Measurements from ENCODE around the gene CYRIA.
A peak's percentile ranks its signal among the peaks of the same experiment; 100 is the strongest.

CYRIA gene

DNA sequence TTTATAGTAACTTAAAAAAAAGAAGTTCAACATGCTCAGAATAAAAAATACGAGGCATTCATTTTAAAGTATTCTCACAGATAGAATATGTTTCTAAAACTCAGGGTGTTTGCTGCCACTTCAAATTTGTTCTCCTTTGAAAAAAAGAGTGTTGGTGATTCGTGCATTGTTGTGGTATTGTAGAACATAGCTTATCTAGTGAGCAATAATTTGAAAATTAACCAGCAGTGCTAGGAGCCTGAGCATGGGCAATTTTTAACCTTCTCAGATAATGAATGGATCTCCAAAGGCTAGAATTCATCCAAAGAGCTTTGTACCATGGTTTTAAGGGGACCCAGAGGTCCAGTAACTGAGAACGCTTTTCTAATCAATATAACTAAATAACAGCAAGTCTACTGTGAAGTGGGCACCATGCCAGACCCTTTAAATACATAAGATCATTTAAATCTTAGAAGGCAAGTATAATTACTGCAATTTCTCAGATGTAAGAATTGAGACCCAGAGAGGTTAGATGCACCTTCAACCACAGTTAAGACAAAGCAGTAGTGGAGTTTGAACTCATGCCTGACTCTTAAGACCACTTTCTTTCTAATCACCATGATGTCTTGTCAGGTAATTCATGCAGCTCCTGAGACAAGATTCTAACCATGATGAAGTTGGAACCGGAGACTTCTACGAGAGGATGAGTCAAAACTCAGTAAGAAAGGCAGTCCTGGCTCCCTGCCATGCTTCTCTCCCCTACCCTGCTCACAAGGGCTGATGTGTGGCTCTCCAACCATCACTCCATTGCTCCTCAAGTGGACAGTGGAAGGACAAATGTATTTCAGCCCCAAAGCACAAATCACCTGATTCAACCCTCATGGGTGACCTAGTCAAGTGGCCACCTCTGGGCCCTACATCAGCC, 3.4 kb downstream of the CYRIA start:
- no peak for ATAC-seq (replicated peaks)
- H3K4me1 Mint-ChIP-seq = peaks cover 67 to 88% of the 10 kb centered on the region in 2 donors
- no peaks in the 10 kb centered on the region for H3K9me3 Mint-ChIP-seq
- peak overlapping the region in 1 of 2 donors; percentile 8 for H3K4me3 Mint-ChIP-seq
- no peaks in the 10 kb centered on the region for H3K27me3 Mint-ChIP-seq
- no peak for DNase-seq
- peak overlapping the region; percentile 70 for H3K27ac Mint-ChIP-seq
- peaks cover 2 to 16% of the 10 kb centered on the region in 2 donors for H3K36me3 Mint-ChIP-seq

DNA sequence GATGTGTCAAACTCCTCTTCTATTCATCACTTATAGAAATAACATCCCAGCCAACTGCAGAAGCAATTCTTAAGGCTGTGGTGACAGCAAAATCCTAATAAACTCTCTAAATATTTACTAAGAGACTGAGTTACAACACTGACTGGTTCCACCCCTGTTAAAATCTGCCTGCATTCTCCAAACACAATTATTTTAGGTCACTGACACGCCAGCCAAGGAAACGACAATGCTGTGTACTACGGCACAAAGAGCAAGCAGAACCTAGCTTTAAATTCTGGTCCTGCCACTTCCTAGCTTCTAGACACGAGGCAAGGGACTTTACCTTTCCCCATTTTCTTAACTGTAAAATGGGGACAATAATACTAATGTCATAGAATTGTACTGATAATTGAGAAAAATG, 4.1 kb downstream of the CYRIA start:
- Mint-ChIP-seq H3K27me3 (no peaks in the 10 kb centered on the region), H3K27ac (peak overlapping the region; percentile 68), H3K4me3 (no peak overlapping the region), H3K4me1 (peaks cover 72 to 92% of the 10 kb centered on the region in 2 donors), H3K36me3 (peaks cover 2 to 16% of the 10 kb centered on the region in 2 donors), H3K9me3 (no peaks in the 10 kb centered on the region)
- ATAC-seq (replicated peaks) = no peak
- DNase-seq = no peak

DNA sequence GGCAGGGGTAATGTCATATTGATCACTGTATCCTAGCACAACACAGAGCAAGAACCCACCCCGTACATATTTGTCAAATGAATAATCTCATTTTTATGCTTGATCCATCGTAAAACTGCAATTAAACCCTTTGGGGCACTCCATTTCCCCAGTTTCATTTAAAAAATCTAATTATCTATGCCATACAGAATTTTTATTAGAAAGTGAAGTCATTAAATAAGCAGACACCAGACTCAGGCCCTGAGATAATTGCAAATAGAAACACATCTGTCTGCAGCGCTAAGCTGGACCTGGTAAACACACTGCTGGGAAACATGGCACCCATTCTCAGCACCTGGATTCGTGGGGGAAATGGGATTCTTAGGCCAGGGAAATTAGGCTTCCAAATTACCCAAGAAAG, 5.1 kb downstream of the CYRIA start:
- Mint-ChIP-seq H3K4me3 (no peak overlapping the region), H3K36me3 (peaks cover 2 to 16% of the 10 kb centered on the region in 2 donors), H3K4me1 (peaks cover 74 to 95% of the 10 kb centered on the region in 2 donors), H3K9me3 (no peaks in the 10 kb centered on the region), H3K27me3 (no peaks in the 10 kb centered on the region), H3K27ac (peak overlapping the region; percentile 76)
- ATAC-seq (replicated peaks) (no peak), DNase-seq (no peak)

DNA sequence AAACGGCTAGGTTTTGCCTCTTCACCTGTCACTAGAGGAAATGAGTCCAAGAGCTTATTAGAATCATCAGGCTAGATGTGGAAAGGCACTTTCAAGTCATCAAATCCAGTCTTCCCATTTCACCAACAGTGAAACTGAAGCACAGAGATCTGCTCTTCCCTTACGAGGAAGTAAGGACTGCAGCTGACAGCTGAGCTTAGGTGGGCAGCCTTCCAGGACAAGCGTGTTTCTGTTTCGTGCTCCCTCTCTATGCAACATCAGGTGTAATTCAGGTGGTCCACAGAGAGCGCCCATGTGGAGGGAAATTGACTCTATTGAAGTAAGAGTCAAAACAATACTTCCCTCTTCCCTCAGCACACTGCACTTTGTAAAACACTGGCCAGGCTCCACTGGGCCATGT, 5.5 kb downstream of the CYRIA start:
- Mint-ChIP-seq H3K36me3 (peaks cover 2 to 16% of the 10 kb centered on the region in 2 donors), H3K4me1 (peaks cover 77 to 96% of the 10 kb centered on the region in 2 donors), H3K27me3 (no peaks in the 10 kb centered on the region), H3K4me3 (peak overlapping the region; percentile 22 to 28), H3K9me3 (no peaks in the 10 kb centered on the region), H3K27ac (peak overlapping the region; percentile 76)
- DNase-seq = no peak
- ATAC-seq (replicated peaks) = peak; percentile 9 to 10

DNA sequence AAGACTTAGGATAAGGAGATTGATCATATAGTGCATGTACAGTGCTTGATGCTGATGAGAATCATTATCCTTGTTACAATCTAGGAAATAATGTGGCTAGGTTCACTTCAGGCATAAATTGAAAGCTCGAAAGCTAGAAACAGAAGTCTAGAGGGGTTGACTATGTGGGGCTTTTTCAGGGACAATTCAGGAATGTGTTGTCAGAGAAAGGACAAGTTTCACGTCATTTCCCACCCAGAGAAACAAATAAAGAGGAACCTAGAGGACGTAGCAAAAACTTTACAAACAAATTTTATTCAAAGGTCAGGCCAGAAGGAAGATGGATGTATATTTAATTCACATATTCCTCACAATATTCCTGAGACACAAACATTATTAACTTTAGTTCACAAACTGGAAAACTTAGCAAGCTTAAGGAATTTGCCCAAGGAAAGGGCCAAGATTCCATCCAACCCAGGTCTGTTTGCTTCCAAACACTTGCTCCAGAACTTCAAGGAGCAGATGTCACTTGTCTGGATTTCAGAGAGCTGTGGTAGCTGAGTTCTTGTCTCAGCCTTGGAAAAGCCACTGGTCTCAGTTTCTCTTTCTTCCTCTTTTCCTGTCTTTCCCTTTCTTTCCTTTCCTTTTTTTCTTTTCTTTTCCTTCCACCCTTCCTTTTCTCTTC, 7.4 kb downstream of the CYRIA start:
- ATAC-seq (replicated peaks) = no peak
- Mint-ChIP-seq H3K27me3 (no peaks in the 10 kb centered on the region), H3K4me3 (peak overlapping the region; percentile 63 to 78), H3K4me1 (peaks cover 71 to 94% of the 10 kb centered on the region in 2 donors), H3K36me3 (peaks cover 2 to 23% of the 10 kb centered on the region in 2 donors), H3K27ac (peak overlapping the region; percentile 93), H3K9me3 (no peaks in the 10 kb centered on the region)
- DNase-seq = no peak

DNA sequence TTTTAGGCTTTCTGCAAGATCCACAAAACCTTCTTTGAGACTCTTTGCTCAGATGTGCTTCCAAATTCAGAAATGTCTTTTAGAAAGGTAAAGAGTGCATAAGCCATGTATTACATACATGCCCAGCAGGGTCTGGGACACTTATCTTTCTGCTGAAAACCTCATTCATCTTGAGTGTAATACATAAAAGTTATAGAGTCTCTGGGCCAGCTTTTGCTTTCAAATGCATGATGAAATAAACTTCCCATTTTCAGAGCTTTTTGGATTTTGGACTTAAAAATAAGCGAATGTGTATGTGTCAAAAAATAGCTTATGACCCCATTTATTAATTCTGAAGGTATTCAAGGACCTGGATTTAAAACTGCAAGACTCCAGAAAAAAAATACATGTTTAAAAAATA, 8.0 kb downstream of the CYRIA start:
- Mint-ChIP-seq H3K27me3 (no peaks in the 10 kb centered on the region), H3K36me3 (peaks cover 2 to 24% of the 10 kb centered on the region in 2 donors), H3K9me3 (no peaks in the 10 kb centered on the region), H3K27ac (peak overlapping the region; percentile 38), H3K4me1 (peaks cover 69 to 94% of the 10 kb centered on the region in 2 donors), H3K4me3 (peak overlapping the region; percentile 15 to 40)
- DNase-seq = no peak
- ATAC-seq (replicated peaks) = no peak

DNA sequence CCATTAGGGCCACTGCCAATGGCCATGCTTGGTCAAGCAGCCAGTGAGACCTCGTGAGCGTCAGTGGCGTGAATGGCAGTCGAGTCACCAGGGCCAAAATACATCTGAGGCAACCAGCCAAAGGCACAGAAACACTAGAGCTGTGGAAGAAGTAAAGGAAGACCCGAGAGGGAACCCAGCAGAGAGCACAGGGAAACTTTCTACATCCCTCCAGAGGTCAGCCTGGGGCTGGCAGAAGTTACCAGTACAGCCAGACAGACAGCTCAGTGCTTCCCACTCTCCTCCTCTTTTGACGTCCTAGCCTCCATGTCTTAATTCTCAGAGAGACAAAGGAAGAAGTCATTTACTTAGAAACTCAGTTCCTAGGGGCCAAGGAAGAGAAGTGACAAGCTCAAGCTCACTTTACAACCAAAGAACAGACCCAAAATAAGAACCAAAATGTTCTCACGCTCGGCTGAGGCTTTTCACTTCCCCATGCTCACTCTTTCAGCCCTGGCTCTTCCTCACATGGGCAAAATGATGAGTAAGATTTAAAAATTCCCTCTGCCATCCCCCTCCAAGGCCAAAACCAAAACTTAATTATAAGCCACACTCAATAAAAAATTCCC, 8.7 kb downstream of the CYRIA start:
- H3K9me3 Mint-ChIP-seq = no peaks in the 10 kb centered on the region
- peaks cover 70 to 94% of the 10 kb centered on the region in 2 donors for H3K4me1 Mint-ChIP-seq
- H3K4me3 Mint-ChIP-seq = peak overlapping the region; percentile 35 to 68
- DNase-seq = no peak
- peaks cover 2 to 27% of the 10 kb centered on the region in 2 donors for H3K36me3 Mint-ChIP-seq
- H3K27me3 Mint-ChIP-seq = no peaks in the 10 kb centered on the region
- peak overlapping the region; percentile 75 for H3K27ac Mint-ChIP-seq
- ATAC-seq (replicated peaks) = peak; percentile 74 to 81

DNA sequence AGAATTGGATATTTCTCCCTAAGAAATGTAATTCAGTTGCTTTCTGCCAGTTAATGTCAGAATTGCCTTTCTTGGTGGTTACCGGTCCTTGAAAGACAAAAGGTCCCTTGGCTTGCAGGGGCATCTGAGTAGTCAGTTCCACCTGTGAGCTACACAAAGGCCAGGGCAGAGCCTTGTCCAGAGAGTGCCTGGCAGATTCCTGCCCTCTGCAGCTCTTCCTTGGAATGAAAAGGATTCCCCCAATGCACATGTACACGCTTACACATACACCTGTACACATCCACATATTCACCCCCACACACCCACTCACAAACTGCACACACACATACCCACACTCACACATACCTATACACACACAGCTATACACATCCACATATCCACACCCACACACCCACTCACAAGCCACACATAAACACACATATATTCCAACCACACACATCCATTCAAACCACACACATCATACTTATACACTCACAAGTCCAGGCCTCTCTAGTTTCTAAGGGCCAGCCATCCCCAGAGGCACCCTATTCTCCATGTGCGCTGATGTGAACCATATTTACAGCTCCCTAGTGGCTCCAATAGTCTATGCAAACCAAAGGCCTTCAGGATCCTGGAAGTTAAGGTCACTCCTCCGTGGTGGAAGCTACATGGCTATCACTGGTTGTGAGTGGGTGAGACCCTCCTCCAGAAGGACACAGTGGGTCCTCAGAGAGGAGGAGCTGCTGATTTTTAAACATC, 9.6 kb downstream of the CYRIA start:
- peak in 1 of 2 donors; percentile 15 for ATAC-seq (replicated peaks)
- Mint-ChIP-seq H3K27me3 (no peaks in the 10 kb centered on the region), H3K27ac (peak overlapping the region; percentile 75), H3K9me3 (no peaks in the 10 kb centered on the region), H3K36me3 (peaks cover 0 to 24% of the 10 kb centered on the region in 2 donors), H3K4me3 (peak overlapping the region; percentile 35 to 68), H3K4me1 (peaks cover 65 to 96% of the 10 kb centered on the region in 2 donors)
- no peak for DNase-seq

DNA sequence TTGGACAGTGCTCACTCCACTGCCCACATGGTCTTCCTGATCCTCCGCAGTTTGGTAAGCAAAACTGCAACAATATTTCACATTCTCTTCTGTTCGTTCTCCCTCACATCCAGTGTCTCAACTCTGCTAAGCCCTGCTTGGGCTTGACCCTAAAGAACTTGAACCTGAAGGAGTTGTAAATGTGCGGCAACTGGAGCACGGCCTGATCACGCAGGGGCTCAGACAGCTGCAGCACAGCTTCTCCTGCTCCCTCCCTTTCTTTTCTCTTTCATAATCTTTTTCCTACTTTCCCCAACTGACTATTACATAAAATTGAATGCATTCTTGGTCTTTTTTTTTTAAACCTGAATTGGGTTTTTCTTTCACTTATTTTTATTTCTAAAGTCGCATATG, 10.2 kb downstream of the CYRIA start:
- Mint-ChIP-seq H3K9me3 (no peaks in the 10 kb centered on the region), H3K36me3 (peaks cover 0 to 21% of the 10 kb centered on the region in 2 donors), H3K4me3 (peak overlapping the region; percentile 52 to 53), H3K27ac (peak overlapping the region; percentile 75), H3K4me1 (peaks cover 68 to 96% of the 10 kb centered on the region in 2 donors), H3K27me3 (no peaks in the 10 kb centered on the region)
- DNase-seq (no peak), ATAC-seq (replicated peaks) (no peak)

DNA sequence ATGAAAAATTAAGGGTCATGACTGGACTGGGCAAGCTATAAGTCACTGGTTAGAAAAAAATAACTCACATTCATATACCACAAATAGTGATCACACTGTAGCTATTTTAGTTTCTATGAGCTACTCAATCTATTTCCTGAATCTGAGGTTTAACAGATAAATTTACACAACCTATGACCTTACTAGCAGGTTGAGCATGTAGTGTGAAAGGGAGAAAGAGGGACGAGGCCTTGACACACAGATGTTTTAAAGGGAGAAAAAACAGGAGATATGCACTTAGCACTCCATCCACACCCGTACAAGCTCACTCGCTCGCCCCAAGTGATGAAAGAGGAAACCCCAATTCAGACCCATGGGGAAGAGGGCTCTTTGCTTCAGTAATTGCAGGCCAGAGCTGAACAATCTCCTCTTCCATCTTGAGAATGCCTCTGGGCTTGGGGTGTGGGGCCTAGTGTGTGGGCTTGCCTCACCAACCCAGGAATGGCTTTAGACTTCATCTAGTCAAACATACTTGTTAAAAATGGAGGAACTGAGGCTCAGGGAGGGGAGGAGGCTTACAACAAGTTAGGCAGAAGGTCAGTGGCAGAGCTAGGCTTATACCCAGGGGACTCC, 10.7 kb downstream of the CYRIA start:
- Mint-ChIP-seq H3K27ac (peak overlapping the region; percentile 75), H3K9me3 (no peaks in the 10 kb centered on the region), H3K4me1 (peaks cover 64 to 96% of the 10 kb centered on the region in 2 donors), H3K27me3 (no peaks in the 10 kb centered on the region), H3K4me3 (peak overlapping the region; percentile 52 to 53), H3K36me3 (peaks cover 0 to 16% of the 10 kb centered on the region in 2 donors)
- ATAC-seq (replicated peaks) = peak; percentile 30 to 36
- no peak for DNase-seq

DNA sequence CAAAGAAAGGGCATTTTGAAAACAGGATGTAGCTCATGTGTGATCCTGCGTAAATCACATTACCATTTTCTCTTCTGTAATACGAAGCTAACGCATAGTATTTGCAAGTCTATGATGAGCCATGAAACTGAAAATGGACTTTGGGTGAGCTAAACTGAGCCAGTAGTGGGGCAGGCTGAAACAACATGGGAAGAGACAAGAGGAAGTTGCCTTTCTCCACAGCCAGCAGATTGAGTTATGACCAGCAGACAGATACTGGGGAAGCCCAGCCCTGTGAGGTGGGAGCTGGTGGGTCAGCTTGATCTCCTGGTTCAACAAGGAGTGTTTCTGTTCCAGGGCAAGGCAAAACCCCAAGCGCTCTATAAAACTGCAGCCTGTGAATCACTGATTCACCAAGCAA, 11.8 kb downstream of the CYRIA start:
- H3K36me3 Mint-ChIP-seq = peaks cover 0 to 18% of the 10 kb centered on the region in 2 donors
- H3K9me3 Mint-ChIP-seq = no peaks in the 10 kb centered on the region
- no peaks in the 10 kb centered on the region for H3K27me3 Mint-ChIP-seq
- no peak for DNase-seq
- peak; percentile 49 to 55 for ATAC-seq (replicated peaks)
- H3K27ac Mint-ChIP-seq = peak overlapping the region; percentile 75
- H3K4me3 Mint-ChIP-seq = peak overlapping the region; percentile 34 to 35
- peaks cover 63 to 95% of the 10 kb centered on the region in 2 donors for H3K4me1 Mint-ChIP-seq

DNA sequence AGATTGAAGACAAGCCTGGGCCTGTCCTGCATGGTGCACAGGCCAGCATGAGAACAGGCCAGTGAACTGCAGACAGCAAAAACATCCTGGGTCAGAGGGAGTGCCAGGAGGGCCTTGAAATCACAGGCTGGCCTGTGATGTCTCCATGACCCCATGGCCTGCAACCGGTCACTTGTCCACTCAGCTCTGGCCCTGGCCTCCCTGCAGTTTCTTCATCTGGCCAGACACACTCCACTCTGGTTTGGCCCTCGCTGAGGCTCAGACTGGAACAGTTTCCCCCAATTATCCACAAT, 12.6 kb downstream of the CYRIA start:
- H3K4me3 Mint-ChIP-seq = peak overlapping the region in 1 of 2 donors; percentile 34
- DNase-seq (no peak), ATAC-seq (replicated peaks) (no peak)
- H3K36me3 Mint-ChIP-seq = peaks cover 0 to 14% of the 10 kb centered on the region in 2 donors
- peak overlapping the region; percentile 75 for H3K27ac Mint-ChIP-seq
- H3K9me3 Mint-ChIP-seq = no peaks in the 10 kb centered on the region
- peaks cover 60 to 92% of the 10 kb centered on the region in 2 donors for H3K4me1 Mint-ChIP-seq
- H3K27me3 Mint-ChIP-seq = no peaks in the 10 kb centered on the region

DNA sequence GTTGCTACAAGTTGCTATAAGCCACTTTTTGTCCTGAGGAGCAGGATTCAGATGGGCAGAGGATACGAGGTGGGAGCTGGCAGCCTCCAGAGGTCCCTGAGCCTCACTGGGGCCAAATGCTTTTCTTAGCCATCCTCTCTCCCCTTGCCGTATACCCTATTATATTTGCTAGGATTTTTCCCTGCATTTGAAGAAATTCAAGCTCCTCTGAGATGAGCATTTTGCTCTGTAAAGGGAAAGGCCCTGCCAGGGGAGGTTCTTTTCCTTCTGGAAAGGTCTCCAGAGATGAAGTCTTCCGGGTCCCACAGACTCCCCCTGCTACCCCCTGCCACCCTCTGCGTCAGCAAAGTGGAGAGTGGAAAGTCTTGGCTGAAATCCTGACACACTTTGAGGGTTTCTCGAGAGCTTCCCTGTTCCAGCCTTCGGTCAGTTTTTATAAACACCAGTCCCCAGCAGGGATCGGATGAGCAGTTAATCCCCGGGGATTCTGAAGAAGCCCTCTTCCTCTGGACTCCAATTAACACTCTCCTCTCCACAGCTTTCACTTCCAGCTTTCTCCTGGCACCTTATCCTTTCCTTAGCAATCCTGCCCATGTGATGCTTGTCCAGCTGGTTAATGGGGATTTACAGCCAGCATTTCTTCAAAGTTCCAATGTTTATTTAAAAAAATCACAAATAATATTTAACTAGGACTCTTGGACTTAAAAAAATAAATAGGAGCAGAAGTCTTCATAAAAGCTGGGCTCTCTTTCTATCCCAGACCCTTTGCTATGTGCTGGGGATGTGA, 13.1 kb downstream of the CYRIA start:
- H3K27me3 Mint-ChIP-seq = no peaks in the 10 kb centered on the region
- no peaks in the 10 kb centered on the region for H3K9me3 Mint-ChIP-seq
- no peak for DNase-seq
- H3K4me1 Mint-ChIP-seq = peaks cover 63 to 93% of the 10 kb centered on the region in 2 donors
- ATAC-seq (replicated peaks) = no peak
- no peak overlapping the region for H3K4me3 Mint-ChIP-seq
- H3K27ac Mint-ChIP-seq = peak overlapping the region; percentile 75
- H3K36me3 Mint-ChIP-seq = peaks cover 2 to 14% of the 10 kb centered on the region in 2 donors

All from stimulated activated naive B cell treated with anti-CD40 and anti-IgM and Interleukin-4, amounts not matched to agents 10 μg/mL and 1 μg/mL and 100 μg/mL, for 72 hours (primary cell).